Measurements from ENCODE around the gene GLIS1.

DNA sequence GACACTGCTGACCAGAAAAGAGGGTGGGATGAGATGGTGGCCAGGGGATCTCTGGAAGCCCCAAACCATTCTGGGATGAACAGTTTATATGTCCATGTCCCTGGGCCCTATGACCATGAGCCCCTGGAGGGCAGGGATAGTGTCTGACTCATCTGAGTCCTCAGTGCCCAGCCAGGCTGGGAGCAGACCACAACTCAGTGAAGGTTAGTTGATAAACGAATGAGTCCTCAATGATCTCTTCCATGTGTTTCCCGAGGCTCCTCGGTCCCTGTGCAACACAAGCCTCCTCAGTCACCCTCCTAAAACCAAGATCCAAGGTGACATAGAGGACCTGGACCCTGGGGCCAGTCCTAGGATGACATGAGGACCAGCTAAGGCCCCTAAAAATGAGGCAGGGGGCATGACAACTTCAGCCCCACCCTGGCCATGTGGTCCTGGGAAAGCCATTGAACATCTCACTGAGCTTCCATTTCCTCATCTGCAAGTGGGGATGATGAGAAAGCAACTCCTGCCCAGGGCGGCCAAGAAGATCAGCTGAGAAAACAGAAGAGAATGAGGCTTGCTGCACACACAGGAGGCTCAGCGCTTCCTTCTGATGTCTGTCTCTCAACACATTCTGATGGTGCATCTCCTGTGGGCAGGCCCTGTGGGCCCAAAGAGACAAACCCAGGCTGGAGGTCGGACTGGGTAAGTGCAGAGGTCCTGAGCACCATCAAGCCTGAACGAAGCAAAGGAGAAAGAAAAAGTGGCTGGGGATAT, 86.3 kb downstream of the GLIS1 start:
- TF ChIP-seq, protein P1, sequence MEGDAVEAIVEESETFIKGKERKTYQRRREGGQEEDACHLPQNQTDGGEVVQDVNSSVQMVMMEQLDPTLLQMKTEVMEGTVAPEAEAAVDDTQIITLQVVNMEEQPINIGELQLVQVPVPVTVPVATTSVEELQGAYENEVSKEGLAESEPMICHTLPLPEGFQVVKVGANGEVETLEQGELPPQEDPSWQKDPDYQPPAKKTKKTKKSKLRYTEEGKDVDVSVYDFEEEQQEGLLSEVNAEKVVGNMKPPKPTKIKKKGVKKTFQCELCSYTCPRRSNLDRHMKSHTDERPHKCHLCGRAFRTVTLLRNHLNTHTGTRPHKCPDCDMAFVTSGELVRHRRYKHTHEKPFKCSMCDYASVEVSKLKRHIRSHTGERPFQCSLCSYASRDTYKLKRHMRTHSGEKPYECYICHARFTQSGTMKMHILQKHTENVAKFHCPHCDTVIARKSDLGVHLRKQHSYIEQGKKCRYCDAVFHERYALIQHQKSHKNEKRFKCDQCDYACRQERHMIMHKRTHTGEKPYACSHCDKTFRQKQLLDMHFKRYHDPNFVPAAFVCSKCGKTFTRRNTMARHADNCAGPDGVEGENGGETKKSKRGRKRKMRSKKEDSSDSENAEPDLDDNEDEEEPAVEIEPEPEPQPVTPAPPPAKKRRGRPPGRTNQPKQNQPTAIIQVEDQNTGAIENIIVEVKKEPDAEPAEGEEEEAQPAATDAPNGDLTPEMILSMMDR (IDR thresholded peaks at IDR 0.05), result no peak
- TF ChIP-seq POLR2AphosphoS5 (IDR thresholded peaks at IDR 0.05), result no peak
- TF ChIP-seq POLR2A (IDR thresholded peaks at IDR 0.05), result no peak
- no peak for TF ChIP-seq EP300 (IDR thresholded peaks at IDR 0.05)

All from stomach (tissue), 4 donors.